Cerebellar nuclear complex (tissue), 1 donor: ENCODE results near the gene TSPEAR.

ENCODE experiments used
- DNase-seq, 2 experiments: peaks; one replicate each; lab custom pipeline; 2025; lab: John Stamatoyannopoulos, UW

TSPEAR gene

GRCh38 chr21:44720170-44720569 is 8.8 kb upstream of the TSPEAR start:
- DNase-seq = no peak

GRCh38 chr21:44718571-44718970 is 7.2 kb upstream of the TSPEAR start:
- no peak for DNase-seq

GRCh38 chr21:44718093-44718492 is 6.7 kb upstream of the TSPEAR start:
- no peak for DNase-seq

GRCh38 chr21:44716984-44717383 is 5.6 kb upstream of the TSPEAR start:
- no peak for DNase-seq

GRCh38 chr21:44714905-44715304 is 3.5 kb upstream of the TSPEAR start:
- DNase-seq = no peak

GRCh38 chr21:44713846-44714245 is 2.5 kb upstream of the TSPEAR start:
- no peak for DNase-seq

- no peak for DNase-seq
Measured at GRCh38 chr21:44713130-44713529, 1.8 kb upstream of the TSPEAR start.

- DNase-seq = no peak
Measured at GRCh38 chr21:44712203-44713028, 1.0 kb upstream of the TSPEAR start.

GRCh38 chr21:44710756-44711326 is 531 bp downstream of the TSPEAR start:
- no peak for DNase-seq

GRCh38 chr21:44710294-44710665 is 1.1 kb downstream of the TSPEAR start:
- DNase-seq = no peak

GRCh38 chr21:44709426-44710293 is 1.7 kb downstream of the TSPEAR start:
- no peak for DNase-seq

GRCh38 chr21:44708866-44709425 is 2.4 kb downstream of the TSPEAR start:
- DNase-seq = no peak

- no peak for DNase-seq
Measured at GRCh38 chr21:44708213-44708865, 3.0 kb downstream of the TSPEAR start.

- DNase-seq = no peak
Measured at GRCh38 chr21:44706706-44707581, 4.4 kb downstream of the TSPEAR start.

GRCh38 chr21:44706026-44706705 is 5.2 kb downstream of the TSPEAR start:
- no peak for DNase-seq

GRCh38 chr21:44704636-44705001 is 6.8 kb downstream of the TSPEAR start:
- no peak for DNase-seq

- no peak for DNase-seq
Measured at GRCh38 chr21:44703731-44704635, 7.4 kb downstream of the TSPEAR start.

- DNase-seq = no peak
Measured at GRCh38 chr21:44702973-44703730, 8.2 kb downstream of the TSPEAR start.
